Urinary bladder (tissue), 4 donors: ENCODE measurements around the gene HTRA2. TPM values are rescaled to one million over a fixed set of nuclear protein-coding genes. Genes with fewer than 3 reads are reported as not detected.

Source experiments
- DNase-seq: peaks from one replicate; pipeline ENCODE4 v3.0.0-alpha.2; 2015; ENCODE audit errors: extremely low spot score
- H3K27ac ChIP-seq: one replicate; pipeline ENCODE4 v1.5.1; 2013; ENCODE audit warnings: low read depth, mild to moderate bottlenecking, moderate library complexity
- H3K36me3 ChIP-seq: one replicate; pipeline ENCODE4 v1.6.1; 2013; ENCODE audit warnings: mild to moderate bottlenecking, moderate library complexity; ENCODE audit not compliant: insufficient read depth
- H3K4me1 ChIP-seq: one replicate; pipeline ENCODE4 v1.6.1; 2013; ENCODE audit warnings: mild to moderate bottlenecking, moderate library complexity; ENCODE audit not compliant: insufficient read depth
- H3K4me3 ChIP-seq: one replicate; pipeline ENCODE4 v1.5.1; 2013; ENCODE audit warnings: low read depth, low read length
- WGBS: extraction: QIAGEN DNeasy Blood & Tissue Kit; methylation state at CpG from one replicate; pipeline ENCODE4 v1.1.7; 2013; 5-methylcytosine and 5-hydroxymethylcytosine counted together
- polyA plus RNA-seq: library from polyadenylated mRNA; stranded (reverse); fragments of 200-250 nt; gene quantifications from one replicate; pipeline ENCODE4 v1.2.3, GENCODE V29; 2013
- total RNA-seq: library from RNA; depleted of rRNA; stranded (reverse); fragments of >200 nt; gene quantifications from one replicate; pipeline ENCODE4 v1.2.3, GENCODE V29; 2014
- donor health status: healthy with polysubstance abuse.
- donor health status: healthy.

HTRA2 gene
- total and polyA plus RNA-seq, 2 donors, result 25.1 to 37.3 TPM

DNA sequence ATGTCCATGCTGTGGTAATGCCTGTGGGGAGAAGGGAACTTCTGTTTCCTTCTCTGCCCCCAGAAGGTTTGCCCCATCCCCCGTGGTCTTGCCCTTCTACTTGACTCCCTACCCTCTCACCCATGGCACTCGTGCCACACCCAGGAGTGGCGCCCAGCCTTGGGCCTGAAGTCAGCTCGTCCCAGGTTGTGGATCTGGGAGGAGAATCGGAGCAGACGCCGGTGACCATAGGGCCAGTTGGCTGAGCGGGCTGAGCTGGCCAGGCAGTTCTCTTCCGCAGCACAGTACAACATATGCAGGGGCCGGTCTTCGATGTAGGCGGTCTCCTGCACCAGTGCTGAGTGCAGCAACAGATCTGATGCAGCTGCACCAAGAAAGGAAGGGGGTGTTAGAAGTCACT is 4.7 kb downstream of the HTRA2 start:
- H3K4me3 ChIP-seq, result no peak overlapping the region
- DNase-seq, result no peak
- no peaks in the 10 kb centered on the region for H3K4me1 ChIP-seq
- no peak overlapping the region for H3K27ac ChIP-seq
- 77% methylated on average over 12 of the region's 12 CpGs for WGBS
- no peaks in the 10 kb centered on the region for H3K36me3 ChIP-seq

DNA sequence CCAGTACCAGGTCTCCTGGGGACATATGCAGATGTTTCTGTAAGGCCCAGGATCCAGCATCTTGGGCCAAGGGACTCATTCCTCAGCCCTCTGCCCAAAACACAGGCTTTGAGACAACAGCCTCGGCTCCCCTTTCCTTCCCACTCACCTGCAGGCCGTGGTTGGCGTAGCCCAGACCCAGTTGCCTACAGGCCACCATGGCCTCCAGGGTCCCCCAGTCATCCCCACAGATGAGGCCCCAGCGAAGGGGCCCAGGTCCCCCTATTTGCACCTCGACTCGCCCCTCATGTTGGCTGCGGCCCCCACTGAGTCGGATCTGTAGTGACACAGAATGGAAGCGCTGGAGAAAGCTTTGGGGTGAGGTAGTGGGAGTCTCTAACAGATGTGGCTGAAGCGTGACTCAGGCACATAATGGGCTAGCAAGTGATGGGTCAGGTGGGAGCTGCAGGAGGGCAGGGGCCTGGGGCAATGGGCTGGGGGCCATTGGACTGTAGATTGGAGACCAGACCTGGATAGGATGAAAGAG is 5.8 kb downstream of the HTRA2 start:
- 91% methylated on average over 10 of the region's 10 CpGs for WGBS
- H3K27ac ChIP-seq, result no peak overlapping the region
- DNase-seq, result no peak
- no peaks in the 10 kb centered on the region for H3K4me1 ChIP-seq
- no peak overlapping the region for H3K4me3 ChIP-seq
- no peaks in the 10 kb centered on the region for H3K36me3 ChIP-seq

DNA sequence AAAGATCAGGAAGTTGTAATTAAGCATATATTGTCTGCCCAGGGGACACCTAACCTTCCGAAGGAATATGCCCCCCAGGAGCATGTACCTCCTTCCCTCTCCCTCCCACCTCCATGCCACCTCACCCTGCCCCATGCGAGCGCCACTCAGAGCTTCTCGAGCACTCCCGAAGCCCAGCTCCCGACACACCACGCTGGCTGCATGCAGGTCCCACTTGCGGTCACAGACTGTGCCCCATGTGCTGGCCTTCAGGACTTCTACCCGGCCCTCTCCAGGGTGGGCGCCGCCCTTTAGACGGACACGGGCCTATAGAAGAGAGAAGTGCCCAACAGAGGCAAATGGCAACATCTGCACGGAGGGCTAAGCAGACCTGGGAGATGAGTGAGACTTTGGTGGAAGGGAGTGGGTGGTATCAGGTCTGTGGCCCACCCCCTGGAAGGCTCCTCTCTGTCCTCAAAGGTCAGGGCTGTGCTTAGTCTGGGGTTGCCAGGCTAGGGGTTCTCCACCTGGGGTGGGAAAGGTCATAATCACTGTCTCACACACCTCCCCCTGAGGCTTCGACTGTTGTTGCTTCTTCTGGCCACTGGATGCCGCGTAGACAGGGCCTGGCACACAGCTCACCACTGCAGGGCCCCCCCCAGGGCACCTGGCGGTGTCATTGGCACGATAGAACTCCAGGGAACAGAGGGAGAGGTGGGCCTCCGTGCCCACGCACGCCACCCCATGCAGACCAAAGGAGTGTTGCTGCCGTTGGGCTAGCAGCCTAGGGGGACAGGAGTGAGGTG is 6.6 kb downstream of the HTRA2 start:
- no peak for DNase-seq
- H3K27ac ChIP-seq, result no peak overlapping the region
- no peaks in the 10 kb centered on the region for H3K4me1 ChIP-seq
- 88% methylated on average over 23 of the region's 23 CpGs for WGBS
- no peaks in the 10 kb centered on the region for H3K36me3 ChIP-seq
- no peak overlapping the region for H3K4me3 ChIP-seq

DNA sequence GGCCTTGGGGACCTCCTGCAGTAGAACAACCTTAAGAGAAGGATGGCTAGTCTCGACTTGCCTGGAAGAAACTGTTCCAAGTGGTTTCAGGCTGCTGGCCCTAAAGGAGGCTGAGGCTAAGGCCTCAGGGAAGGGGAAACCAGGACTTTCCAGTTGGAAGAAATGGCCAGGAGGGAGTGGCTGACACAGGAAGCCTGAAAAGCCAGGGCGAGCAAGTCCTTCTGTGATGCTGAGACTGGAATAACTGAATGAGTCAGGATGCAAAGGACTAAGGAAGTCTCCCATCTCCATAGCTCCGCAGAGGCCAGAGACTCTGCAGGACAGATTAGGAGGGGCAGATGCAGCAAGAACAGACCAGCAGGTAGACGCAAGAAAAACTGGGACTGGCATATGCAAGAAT is 7.4 kb downstream of the HTRA2 start:
- Histone ChIP-seq H3K4me3 (no peak overlapping the region), H3K27ac (no peak overlapping the region), H3K4me1 (no peaks in the 10 kb centered on the region), H3K36me3 (no peaks in the 10 kb centered on the region)
- 62% methylated on average over 4 of the region's 4 CpGs for WGBS
- DNase-seq, result no peak

DNA sequence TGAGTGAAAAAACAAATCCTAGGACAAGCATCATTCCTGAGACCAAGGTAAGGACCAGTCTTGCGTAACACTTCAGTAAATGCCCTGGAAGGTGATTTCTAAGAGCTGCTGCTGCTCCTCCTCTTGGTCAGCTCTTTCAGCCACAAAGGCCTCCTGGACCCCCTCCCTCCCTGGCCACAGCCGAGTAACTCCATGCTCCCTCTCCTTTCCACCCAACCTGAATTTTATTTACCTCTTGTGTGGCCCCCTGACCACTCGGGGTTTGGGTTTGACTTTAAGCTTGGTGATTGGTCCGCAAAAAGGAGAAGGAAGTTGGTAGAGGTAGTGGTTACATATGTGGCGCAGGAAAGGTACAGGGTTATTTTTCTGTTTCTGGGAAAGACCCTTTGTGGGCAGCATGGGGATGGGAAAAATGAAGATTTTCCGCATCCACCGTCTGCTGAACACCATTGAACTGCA is 9.2 kb downstream of the HTRA2 start:
- 77% methylated on average over 7 of the region's 7 CpGs for WGBS
- Histone ChIP-seq H3K27ac (no peak overlapping the region), H3K4me1 (no peaks in the 10 kb centered on the region), H3K4me3 (no peak overlapping the region), H3K36me3 (no peaks in the 10 kb centered on the region)
- DNase-seq, result no peak

DNA sequence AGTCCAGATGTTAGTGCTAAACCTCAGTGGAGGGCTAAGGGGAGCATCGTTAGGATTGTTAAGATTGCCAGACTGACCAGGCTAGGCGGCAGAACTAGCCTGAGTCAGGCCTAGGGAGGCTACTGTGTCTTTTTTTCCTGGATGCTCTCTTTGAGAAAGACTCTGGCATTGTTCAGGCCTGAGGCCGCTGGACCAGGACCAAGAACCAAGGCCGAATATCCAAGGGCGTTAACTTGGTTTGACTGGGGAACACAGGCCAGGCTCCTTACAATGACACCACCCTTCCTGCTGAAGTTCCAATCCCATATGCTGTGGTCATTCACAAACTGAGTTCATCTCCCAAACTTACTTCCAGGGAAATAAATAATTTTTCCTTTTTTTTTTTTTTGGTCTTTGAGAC is 10.6 kb downstream of the HTRA2 start:
- no peaks in the 10 kb centered on the region for H3K36me3 ChIP-seq
- no peak overlapping the region for H3K4me3 ChIP-seq
- no peaks in the 10 kb centered on the region for H3K4me1 ChIP-seq
- no peak for DNase-seq
- 60% methylated on average over 5 of the region's 5 CpGs for WGBS
- no peak overlapping the region for H3K27ac ChIP-seq

DNA sequence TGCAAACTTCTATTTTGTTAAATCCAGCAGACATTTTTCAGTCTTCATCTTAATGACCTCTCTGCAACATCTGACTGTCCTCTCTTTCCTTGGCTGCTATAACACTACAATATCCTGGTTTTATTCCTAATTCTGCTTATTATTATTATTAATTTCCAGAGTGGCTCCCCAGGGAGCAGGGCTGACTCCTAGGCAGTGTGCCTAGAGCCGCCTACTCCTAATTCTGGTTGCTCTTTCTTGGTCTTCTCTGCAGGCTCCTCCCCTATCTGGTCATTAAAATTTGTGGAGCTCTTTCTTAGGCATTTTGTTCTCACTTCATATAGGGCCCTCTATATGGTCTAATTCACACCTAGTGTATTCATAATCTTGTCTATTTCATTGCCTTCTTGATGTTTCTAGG is 13.2 kb downstream of the HTRA2 start:
- WGBS, result 76% methylated on average over 1 of the region's 1 CpG
- no peak for DNase-seq
- no peak overlapping the region for H3K4me3 ChIP-seq
- no peak overlapping the region for H3K27ac ChIP-seq
- H3K36me3 ChIP-seq, result no peaks in the 10 kb centered on the region
- no peaks in the 10 kb centered on the region for H3K4me1 ChIP-seq

DNA sequence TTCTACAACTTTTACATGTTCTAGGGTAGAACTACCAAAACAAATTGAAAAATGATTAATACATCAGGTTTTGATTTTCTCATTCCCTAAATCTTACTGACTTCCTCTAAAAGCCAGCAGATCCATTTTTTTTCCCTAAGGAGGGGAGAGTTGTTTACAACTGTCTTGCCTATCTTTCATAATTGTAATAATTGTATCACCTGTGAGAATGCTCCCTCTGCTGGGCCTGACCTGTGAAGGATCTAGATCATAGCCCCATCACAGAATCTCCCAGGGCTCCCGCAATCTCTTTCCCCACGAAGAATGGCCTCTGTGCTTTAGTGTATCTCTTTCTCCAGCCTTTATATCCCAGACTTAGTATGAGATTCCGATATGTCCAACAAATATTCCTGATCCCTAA is 14.9 kb downstream of the HTRA2 start:
- 91% methylated on average over 3 of the region's 3 CpGs for WGBS
- Histone ChIP-seq H3K4me1 (no peaks in the 10 kb centered on the region), H3K27ac (no peak overlapping the region), H3K36me3 (no peaks in the 10 kb centered on the region), H3K4me3 (no peak overlapping the region)
- DNase-seq, result no peak

DNA sequence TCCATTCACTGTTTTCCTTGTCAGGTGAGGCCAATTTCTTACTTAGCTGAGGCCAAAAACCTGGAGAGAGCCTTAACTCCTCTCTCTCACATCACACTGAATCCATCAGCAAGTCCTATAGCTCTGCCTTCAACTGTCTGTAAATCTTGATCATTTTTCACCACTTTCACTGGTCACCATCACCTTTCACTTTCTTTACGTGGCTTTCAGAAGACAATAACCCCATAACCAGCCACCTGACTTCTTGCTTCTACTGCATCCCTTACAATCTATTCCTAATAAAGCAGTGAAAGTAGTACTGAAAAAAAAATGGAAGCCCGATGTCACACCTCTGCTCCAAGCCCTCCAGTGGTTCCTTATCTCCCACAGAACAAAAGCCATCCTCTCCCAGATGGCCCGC is 16.3 kb downstream of the HTRA2 start:
- WGBS, result 86% methylated on average over 3 of the region's 3 CpGs
- Histone ChIP-seq H3K27ac (no peak overlapping the region), H3K36me3 (no peaks in the 10 kb centered on the region), H3K4me3 (no peak overlapping the region), H3K4me1 (no peaks in the 10 kb centered on the region)
- DNase-seq, result no peak

DNA sequence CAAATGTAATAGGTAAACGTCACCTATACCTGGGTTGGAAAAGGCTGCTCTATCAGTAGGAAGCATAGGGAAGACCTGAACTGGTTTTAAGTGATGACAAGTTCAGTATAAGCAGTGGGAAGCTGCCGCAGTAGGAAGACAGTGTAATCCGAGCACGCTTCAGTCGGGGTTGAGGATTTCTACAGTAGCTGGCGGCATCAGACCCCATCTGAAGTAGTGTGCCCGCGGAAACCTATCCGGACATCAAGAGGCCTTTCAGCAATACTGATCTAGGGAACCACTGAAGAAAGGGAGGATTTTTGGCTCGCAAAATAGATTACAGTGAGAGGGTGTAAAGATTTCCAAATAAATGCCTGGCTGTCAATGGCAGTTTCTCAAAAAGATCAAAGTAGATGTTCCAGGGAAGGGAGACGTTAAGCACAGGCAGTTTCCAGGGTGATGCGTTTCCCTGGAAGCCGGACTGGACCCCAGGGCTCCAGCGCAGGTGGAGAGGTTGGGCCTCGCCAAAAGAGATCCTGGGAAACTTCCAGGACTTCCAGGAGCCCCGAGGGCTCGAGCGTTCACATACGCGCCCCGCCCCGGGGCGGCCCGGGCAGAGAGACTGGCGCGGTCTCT is 18.7 kb downstream of the HTRA2 start:
- Histone ChIP-seq H3K4me3 (peak overlapping the region; percentile 41), H3K4me1 (no peaks in the 10 kb centered on the region), H3K36me3 (no peaks in the 10 kb centered on the region), H3K27ac (no peak overlapping the region)
- WGBS, result 10% methylated on average over 26 of the region's 26 CpGs
- no peak for DNase-seq

DNA sequence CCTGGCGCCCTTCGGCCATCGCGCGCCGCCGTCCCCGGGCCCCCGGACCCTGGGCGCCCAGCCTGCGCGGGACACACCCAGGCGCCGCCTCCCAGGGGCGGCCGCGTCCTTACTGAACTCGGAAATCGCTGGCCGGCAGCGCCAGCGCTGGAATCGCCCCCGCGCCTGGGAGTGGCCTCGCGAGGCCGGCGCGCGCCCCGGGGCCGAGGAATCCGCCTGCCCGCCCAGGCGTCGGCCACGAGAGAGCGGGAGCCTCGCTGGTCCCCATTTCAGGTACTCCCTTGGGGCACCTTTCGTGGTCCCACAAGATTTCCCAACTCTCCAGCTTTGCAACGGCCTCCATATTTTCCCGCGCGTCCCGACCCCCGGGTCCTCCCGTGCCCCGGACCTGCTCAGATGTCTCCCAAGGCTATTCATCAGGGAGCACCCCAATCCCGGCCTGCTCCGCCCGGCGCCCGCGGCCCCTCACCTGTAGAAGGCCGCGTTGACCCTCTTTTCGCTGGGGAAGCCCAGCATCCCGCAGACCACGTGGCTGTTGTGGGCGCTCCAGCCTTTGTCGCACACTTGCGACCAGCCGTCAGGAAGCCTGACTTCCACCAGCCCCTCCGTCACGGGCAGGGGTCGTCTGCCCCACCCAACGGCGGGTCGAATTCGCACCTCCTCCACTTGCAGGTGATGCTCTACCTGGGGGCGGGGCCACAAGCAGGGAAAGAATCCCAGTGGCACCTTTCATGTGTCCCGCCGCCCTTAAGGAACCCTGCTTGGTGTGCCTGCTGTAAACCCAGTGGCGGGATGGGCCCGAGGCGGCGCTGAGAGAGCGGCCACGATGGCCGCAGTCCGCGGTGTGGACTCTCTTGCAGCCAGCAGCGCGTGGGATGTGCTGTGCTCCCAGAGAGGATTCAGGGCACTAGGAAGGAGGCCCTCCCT is 19.4 kb downstream of the HTRA2 start:
- Histone ChIP-seq H3K36me3 (no peaks in the 10 kb centered on the region), H3K4me1 (no peaks in the 10 kb centered on the region), H3K27ac (no peak overlapping the region), H3K4me3 (peak overlapping the region; percentile 41)
- no peak for DNase-seq
- 9% methylated on average over 85 of the region's 85 CpGs for WGBS

DNA sequence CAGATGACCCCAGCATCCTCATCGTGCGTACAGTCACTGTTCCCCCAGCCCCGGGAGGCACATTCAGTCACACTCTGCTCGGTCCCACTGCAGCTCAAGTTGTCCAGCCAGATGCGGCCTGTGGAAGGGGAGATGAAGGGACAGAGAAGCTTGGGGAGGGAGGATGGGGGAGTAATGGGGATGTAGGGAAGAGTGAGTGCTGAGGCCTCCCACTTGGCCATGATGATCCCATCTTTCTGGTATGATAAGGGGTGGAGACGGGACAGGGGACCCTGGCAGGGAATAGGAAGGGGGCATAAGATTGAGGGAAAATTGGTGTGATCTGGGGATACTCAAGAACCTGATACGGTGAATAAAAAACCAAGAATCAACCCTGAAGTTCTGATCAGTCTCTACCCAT is 20.5 kb downstream of the HTRA2 start:
- DNase-seq, result no peak
- Histone ChIP-seq H3K4me1 (no peaks in the 10 kb centered on the region), H3K36me3 (no peaks in the 10 kb centered on the region), H3K4me3 (no peak overlapping the region), H3K27ac (no peak overlapping the region)
- WGBS, result 91% methylated on average over 7 of the region's 7 CpGs

DNA sequence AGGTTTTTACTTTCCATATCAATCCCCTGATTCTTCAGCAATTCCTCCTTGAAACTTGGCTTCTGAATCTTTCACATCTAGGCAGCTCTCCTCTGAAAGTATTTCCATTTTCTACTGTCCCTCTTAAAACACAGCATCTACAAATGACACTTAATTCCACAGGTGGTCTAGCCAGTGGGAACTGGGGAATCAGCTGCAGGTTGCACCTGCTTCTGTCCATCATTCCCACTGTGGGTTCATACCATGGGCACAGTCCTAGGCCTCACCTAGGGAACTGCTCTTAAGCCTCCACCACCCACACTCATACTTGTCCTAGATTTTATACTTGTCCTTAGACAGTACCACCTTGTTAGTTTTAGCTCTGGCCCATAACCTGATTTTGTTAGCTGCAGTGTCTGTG is 21.8 kb downstream of the HTRA2 start:
- H3K4me1 ChIP-seq, result no peaks in the 10 kb centered on the region
- H3K4me3 ChIP-seq, result no peak overlapping the region
- no peak for DNase-seq
- H3K27ac ChIP-seq, result no peak overlapping the region
- H3K36me3 ChIP-seq, result no peaks in the 10 kb centered on the region
